GM12878 (cell line): Measurements from ENCODE around the gene GLRX5.

ENCODE experiments used
- CHD2 ChIP-seq: IDR thresholded peaks from 2 replicates; pipeline ENCODE4 v1.6.1; 2011; ENCODE audit warnings: low read depth, low read length, improper control_type of control experiment, borderline replicate concordance
- CTCF ChIP-seq, 3 experiments: IDR thresholded peaks in 2 of 3; conservative IDR thresholded peaks in 1 of 3; 2 replicates each; pipeline ENCODE4 v1.5.1; 2011; ENCODE audit warnings: low read depth in 3 of 3, low read length in 3 of 3, mild to moderate bottlenecking in 3 of 3, control low read depth in 2 of 3, moderate library complexity in 2 of 3, inconsistent platforms in 1 of 3, mixed read lengths in 1 of 3; ENCODE audit not compliant: control insufficient read depth in 2 of 3, insufficient read depth in 1 of 3; ENCODE audit errors: extremely low read depth in 1 of 3
- EP300 ChIP-seq, 2 experiments: fragments of 150-350 bp in 1 of 2; IDR thresholded peaks; 2 replicates each; pipeline ENCODE4 v1.6.1; 2011 to 2012; ENCODE audit warnings: low read depth in 2 of 2, low read length in 2 of 2, borderline replicate concordance in 1 of 2, improper control_type of control experiment in 1 of 2, inconsistent platforms in 1 of 2; ENCODE audit not compliant: control insufficient read depth in 1 of 2
- FOXK2 ChIP-seq: fragments of 450-650 bp; IDR thresholded peaks from 2 replicates; pipeline ENCODE4 v1.6.1; 2017; ENCODE audit warnings: mild to moderate bottlenecking, moderate library complexity
- RAD21 ChIP-seq: IDR thresholded peaks from 2 replicates; pipeline ENCODE4 v1.6.1; 2011; ENCODE audit warnings: mild to moderate bottlenecking, low read depth, low read length, moderate library complexity; ENCODE audit not compliant: insufficient read depth
- RCOR1 ChIP-seq: conservative IDR thresholded peaks from 2 replicates; pipeline ENCODE4 v1.6.1; 2012; ENCODE audit warnings: low read depth, low read length, improper control_type of control experiment
- TCF3 ChIP-seq: IDR thresholded peaks from 2 replicates; pipeline ENCODE4 v1.6.1; 2012; ENCODE audit warnings: low read depth, mild to moderate bottlenecking, low read length, borderline replicate concordance; ENCODE audit not compliant: insufficient read depth
- ZNF207 ChIP-seq: fragments of 450-650 bp; IDR thresholded peaks from 2 replicates; pipeline ENCODE4 v1.6.1; 2014; ENCODE audit warnings: antibody characterized with exemption, mild to moderate bottlenecking, borderline replicate concordance

- TF ChIP-seq EP300 (IDR thresholded peaks at IDR 0.05; ENCODE audit: borderline replicate concordance in 1 of 2, control insufficient read depth in 1 of 2, low read depth in 2 of 2, low read length in 2 of 2) (no peak), RAD21 (no peak), CTCF (IDR thresholded peaks at IDR 0.05 in 2 of 3, conservative IDR thresholded peaks at IDR 0.05 in 1 of 3; ENCODE audit: control insufficient read depth in 2 of 3, extremely low read depth in 1 of 3, insufficient read depth in 1 of 3, low read depth in 3 of 3, low read length in 3 of 3) (no peak), ZNF207 (no peak), RCOR1 (no peak), TCF3 (no peak), FOXK2 (no peak), CHD2 (no peak)
Observed at GRCh38 chr14:95496111-95496681, 38.7 kb upstream of the GLRX5 start.
